Measurements from ENCODE around the gene ITGAX.

GRCh38 chr16:31401436-31401835 lies 46.5 kb downstream of the ITGAX start:
- no peak for TF ChIP-seq POLR2AphosphoS5 (IDR thresholded peaks at IDR 0.05)
- no peak for TF ChIP-seq CTCF (IDR thresholded peaks at IDR 0.05)

Measured in stomach (tissue), 4 donors.